Activated CD4-positive, alpha-beta memory T cell treated with anti-CD3 and anti-CD28 coated beads, Interleukin-2, amount 10 ng/mL, durations not matched to agents 7 days and 5 days (primary cell): ENCODE data around the gene LRP11. TPM values are rescaled to one million over a fixed set of nuclear protein-coding genes. Genes with fewer than 3 reads are reported as not detected.
A peak's percentile ranks its signal among the peaks of the same experiment; 100 is the strongest.
"Not testable (repeated sequence)": the region's sequence is repeated elsewhere in the genome, so short reads cannot be mapped to it uniquely, and the experiment has no call there.

ENCODE experiments used
- CTCF ChIA-PET: fragments of 350-600 bp; sonication (Branson Sonifier 250); formaldehyde crosslinking; loops from one replicate; lab custom pipeline; 2021; ENCODE audit warnings: antibody characterized with exemption, inconsistent platforms; lab: Charles Lee
- POLR2A ChIA-PET: fragments of 350-600 bp; sonication (Branson Sonifier 250); formaldehyde crosslinking; loops from one replicate; lab custom pipeline; 2021; ENCODE audit warnings: antibody characterized with exemption; lab: Charles Lee
- DNase-seq: peaks from one replicate; pipeline ENCODE4 v3.0.0-alpha.2; 2020
- H3K27ac Mint-ChIP-seq: one replicate; pipeline ENCODE4 v1.8.0; 2021; ENCODE audit warnings: mild to moderate bottlenecking, mixed read lengths
- H3K27me3 Mint-ChIP-seq: one replicate; pipeline ENCODE4 v1.8.0; 2021; ENCODE audit warnings: mixed read lengths
- H3K36me3 Mint-ChIP-seq: one replicate; pipeline ENCODE4 v1.8.0; 2021; ENCODE audit warnings: low read depth, mixed read lengths
- H3K4me1 Mint-ChIP-seq: one replicate; pipeline ENCODE4 v1.8.0; 2021; ENCODE audit warnings: mixed read lengths
- H3K4me3 Mint-ChIP-seq: one replicate; pipeline ENCODE4 v1.8.0; 2021; ENCODE audit warnings: mild to moderate bottlenecking, mixed read lengths
- H3K9me3 Mint-ChIP-seq: one replicate; pipeline ENCODE4 v1.8.0; 2021; ENCODE audit warnings: mixed read lengths
- total RNA-seq, 2 experiments: library from RNA; stranded (reverse); gene quantifications; one replicate each; pipeline ENCODE4 v1.2.3, GENCODE V29; 2021

LRP11 gene
- total RNA-seq, 2 experiments from 2014 or later = 6.0 to 7.2 TPM

GRCh38 chr6:149852180-149852579 is 12.0 kb downstream of the LRP11 start:
- H3K4me1 Mint-ChIP-seq = peaks cover 62% of the 10 kb centered on the region
- peaks cover 10% of the 10 kb centered on the region for H3K27me3 Mint-ChIP-seq
- ChIA-PET POLR2A (interaction anchor here (1.0 kb wide), 1 partner anchor 134 kb away, joined by 3 read pairs; the partner anchor contains the start of gene LATS1), CTCF (interaction anchor here (0.9 to 1.1 kb wide), 3 partner anchors 13 to 20 kb away, joined by 3 to 4 read pairs (median 3); no protein-coding TSS in a partner anchor)
- DNase-seq = peak; percentile 24
- H3K9me3 Mint-ChIP-seq = no peaks in the 10 kb centered on the region
- H3K27ac Mint-ChIP-seq = no peak overlapping the region
- H3K36me3 Mint-ChIP-seq = peaks cover 4% of the 10 kb centered on the region
- H3K4me3 Mint-ChIP-seq = no peak overlapping the region

DNA sequence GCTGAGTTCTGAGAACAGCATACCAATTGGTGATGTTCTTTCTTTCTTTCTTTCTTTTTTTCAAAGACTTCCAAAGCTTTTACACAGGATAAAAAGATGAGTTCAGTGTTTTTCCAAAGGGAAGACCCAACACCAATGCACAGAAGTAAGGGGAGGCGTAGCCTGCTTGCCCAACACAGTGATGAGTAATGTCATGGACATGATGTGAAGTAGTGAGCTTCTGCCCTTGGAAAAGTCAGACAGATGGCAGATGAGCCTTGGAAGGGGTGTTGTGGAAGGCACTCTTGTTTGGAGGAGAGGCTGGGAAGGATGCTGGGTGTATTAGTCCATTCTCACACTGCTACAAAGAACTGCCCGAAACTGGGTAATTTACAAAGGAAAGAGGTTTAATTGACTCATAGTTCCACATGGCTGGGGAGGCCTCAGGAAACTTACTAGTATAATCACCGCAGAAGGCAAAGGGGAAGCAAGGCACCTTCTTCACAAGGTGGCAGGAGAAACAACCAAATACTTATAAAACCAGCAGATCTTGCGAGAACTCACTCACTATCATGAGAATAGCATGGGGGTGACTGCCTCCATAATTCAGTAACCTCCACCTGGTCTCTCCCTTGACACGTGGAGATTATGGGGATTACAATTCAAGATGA is 12.6 kb downstream of the LRP11 start:
- H3K27me3 Mint-ChIP-seq = peaks cover 10% of the 10 kb centered on the region
- H3K36me3 Mint-ChIP-seq = peaks cover 4% of the 10 kb centered on the region
- no peak overlapping the region for H3K4me3 Mint-ChIP-seq
- ChIA-PET POLR2A (no interaction called here), CTCF (interaction anchor here (1.1 kb wide), 1 partner anchor 14 kb away, joined by 4 read pairs; no protein-coding TSS in a partner anchor)
- H3K9me3 Mint-ChIP-seq = no peaks in the 10 kb centered on the region
- DNase-seq = no peak
- H3K4me1 Mint-ChIP-seq = peaks cover 61% of the 10 kb centered on the region
- no peak overlapping the region for H3K27ac Mint-ChIP-seq

GRCh38 chr6:149848343-149848742 is 15.8 kb downstream of the LRP11 start:
- H3K27ac Mint-ChIP-seq, CTCF ChIA-PET, H3K9me3 Mint-ChIP-seq, H3K36me3 Mint-ChIP-seq, H3K4me3 Mint-ChIP-seq, POLR2A ChIA-PET, DNase-seq: not testable (repeated sequence)
- Mint-ChIP-seq H3K27me3 (peaks cover 12% of the 10 kb centered on the region), H3K4me1 (peaks cover 46% of the 10 kb centered on the region)

DNA sequence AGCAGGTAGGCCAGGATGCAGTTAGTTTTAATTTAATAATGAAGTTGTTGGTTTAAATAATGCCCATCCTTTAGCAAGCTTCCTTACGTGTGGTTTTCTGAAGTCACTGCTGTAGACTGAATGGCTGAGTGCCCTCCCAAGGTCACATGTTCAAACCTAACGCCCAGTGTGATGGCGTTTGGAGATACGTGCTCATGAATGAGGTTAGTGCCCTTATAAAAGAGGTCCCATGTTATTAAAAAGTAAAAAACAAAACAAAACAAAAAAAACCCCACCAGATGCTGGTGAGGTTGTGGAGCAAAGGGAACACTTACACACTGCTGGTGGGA is 16.3 kb downstream of the LRP11 start:
- DNase-seq = no peak
- ChIA-PET POLR2A (no interaction called here), CTCF (interaction anchor here (2.0 kb wide), 1 partner anchor 13 kb away, joined by 8 read pairs; no protein-coding TSS in a partner anchor)
- peaks cover 4% of the 10 kb centered on the region for H3K36me3 Mint-ChIP-seq
- no peak overlapping the region for H3K4me3 Mint-ChIP-seq
- no peaks in the 10 kb centered on the region for H3K9me3 Mint-ChIP-seq
- no peak overlapping the region for H3K27ac Mint-ChIP-seq
- H3K27me3 Mint-ChIP-seq = peaks cover 12% of the 10 kb centered on the region
- H3K4me1 Mint-ChIP-seq = peaks cover 43% of the 10 kb centered on the region

- Mint-ChIP-seq H3K27me3 (peaks cover 12% of the 10 kb centered on the region), H3K36me3 (peaks cover 4% of the 10 kb centered on the region), H3K4me1 (peaks cover 27% of the 10 kb centered on the region), H3K4me3 (no peak overlapping the region), H3K9me3 (no peaks in the 10 kb centered on the region), H3K27ac (no peak overlapping the region)
- POLR2A ChIA-PET = interaction anchor here (1.2 kb wide), 1 partner anchor 10 kb away, joined by 3 read pairs; no protein-coding TSS in a partner anchor
- CTCF ChIA-PET = interaction anchor here (1.2 to 2.0 kb wide), 2 partner anchors 10 to 12 kb away, joined by 3 to 8 read pairs; no protein-coding TSS in a partner anchor
- DNase-seq = no peak
Measured at GRCh38 chr6:149846321-149846720, 17.8 kb downstream of the LRP11 start.

DNA sequence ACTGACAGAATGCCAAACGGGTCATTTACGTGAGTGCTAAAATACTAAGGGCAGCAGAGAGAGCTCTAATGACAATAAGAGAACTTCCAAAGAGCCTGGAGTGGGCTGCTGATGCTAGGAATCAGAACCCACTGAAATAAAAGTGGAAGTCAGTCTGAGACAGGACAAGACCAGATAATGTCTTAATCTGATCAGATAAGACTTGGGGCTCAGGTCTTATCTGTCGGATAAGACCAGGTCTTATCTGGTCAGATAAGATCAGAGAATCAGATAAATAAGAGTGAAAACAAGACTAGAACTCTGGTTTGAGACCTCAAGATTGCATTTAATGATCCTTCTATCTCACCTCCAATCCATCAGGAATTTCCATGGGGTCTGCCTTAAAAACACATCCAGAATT is 18.6 kb downstream of the LRP11 start:
- H3K36me3 Mint-ChIP-seq = no peaks in the 10 kb centered on the region
- no peak overlapping the region for H3K4me3 Mint-ChIP-seq
- H3K4me1 Mint-ChIP-seq = peaks cover 23% of the 10 kb centered on the region
- CTCF ChIA-PET = interaction anchor here (1.2 kb wide), 1 partner anchor 171 kb away, joined by 4 read pairs; no protein-coding TSS in a partner anchor
- no peak for DNase-seq
- no peak overlapping the region for H3K27ac Mint-ChIP-seq
- POLR2A ChIA-PET = interaction anchor here (1.2 kb wide), 1 partner anchor 11 kb away, joined by 3 read pairs; no protein-coding TSS in a partner anchor
- peaks cover 7% of the 10 kb centered on the region for H3K27me3 Mint-ChIP-seq
- H3K9me3 Mint-ChIP-seq = no peaks in the 10 kb centered on the region

DNA sequence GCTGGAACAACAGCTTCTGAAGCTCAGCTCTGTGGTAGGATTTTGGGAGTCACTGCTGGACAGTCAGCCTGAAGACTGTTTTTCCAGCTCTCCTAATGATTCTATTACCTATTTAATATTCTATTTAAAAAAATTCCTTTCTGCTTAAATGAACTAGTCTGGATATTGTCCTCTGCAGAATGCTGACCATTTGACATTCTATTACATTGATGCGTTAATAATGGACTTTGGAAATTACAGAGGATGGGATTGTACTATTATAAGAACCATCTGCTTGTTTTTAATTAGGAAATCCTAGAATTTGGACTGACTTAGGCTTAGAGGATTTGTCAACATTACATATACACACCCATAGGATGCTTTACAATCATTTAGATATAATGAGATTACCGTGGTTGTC is 19.7 kb downstream of the LRP11 start:
- H3K4me3 Mint-ChIP-seq = no peak overlapping the region
- POLR2A ChIA-PET = no interaction called here

GRCh38 chr6:149844036-149844435 is 20.1 kb downstream of the LRP11 start:
- H3K4me3 Mint-ChIP-seq, H3K27me3 Mint-ChIP-seq, H3K27ac Mint-ChIP-seq, DNase-seq, H3K36me3 Mint-ChIP-seq, POLR2A ChIA-PET, H3K9me3 Mint-ChIP-seq: not testable (repeated sequence)
- H3K4me1 Mint-ChIP-seq = peaks cover 23% of the 10 kb centered on the region
- CTCF ChIA-PET = interaction anchor here (0.9 kb wide), 1 partner anchor 81 kb away, joined by 3 read pairs; no protein-coding TSS in a partner anchor

More for the DNA sequence above, 19.7 kb downstream of the LRP11 start:
- H3K27ac Mint-ChIP-seq = no peak overlapping the region
- CTCF ChIA-PET = interaction anchor here (0.9 kb wide), 1 partner anchor 81 kb away, joined by 3 read pairs; no protein-coding TSS in a partner anchor
- no peak for DNase-seq
- no peaks in the 10 kb centered on the region for H3K36me3 Mint-ChIP-seq
- H3K9me3 Mint-ChIP-seq = no peaks in the 10 kb centered on the region
- peaks cover 4% of the 10 kb centered on the region for H3K27me3 Mint-ChIP-seq
- peaks cover 23% of the 10 kb centered on the region for H3K4me1 Mint-ChIP-seq

GRCh38 chr6:149843051-149843633 is 21.0 kb downstream of the LRP11 start:
- ChIA-PET POLR2A (no interaction called here), CTCF (interaction anchor here (0.9 to 1.5 kb wide), 2 partner anchors 29 to 82 kb away, joined by 3 read pairs; no protein-coding TSS in a partner anchor)
- DNase-seq = no peak
- H3K4me3 Mint-ChIP-seq = no peak overlapping the region
- H3K4me1 Mint-ChIP-seq = peaks cover 18% of the 10 kb centered on the region
- H3K27me3 Mint-ChIP-seq = peaks cover 2% of the 10 kb centered on the region
- no peak overlapping the region for H3K27ac Mint-ChIP-seq
- no peaks in the 10 kb centered on the region for H3K9me3 Mint-ChIP-seq
- H3K36me3 Mint-ChIP-seq = no peaks in the 10 kb centered on the region

GRCh38 chr6:149842331-149842730 is 21.8 kb downstream of the LRP11 start:
- Mint-ChIP-seq H3K36me3 (no peaks in the 10 kb centered on the region), H3K27me3 (peaks cover 2% of the 10 kb centered on the region), H3K4me1 (peaks cover 11% of the 10 kb centered on the region), H3K9me3 (no peaks in the 10 kb centered on the region), H3K27ac (no peak overlapping the region), H3K4me3 (no peak overlapping the region)
- CTCF ChIA-PET = interaction anchor here (1.0 to 1.5 kb wide), 2 partner anchors 28 to 39 kb away, joined by 3 read pairs; no protein-coding TSS in a partner anchor
- POLR2A ChIA-PET = interaction anchor here (0.8 kb wide), 1 partner anchor 62 kb away, joined by 3 read pairs; no protein-coding TSS in a partner anchor
- DNase-seq = no peak

DNA sequence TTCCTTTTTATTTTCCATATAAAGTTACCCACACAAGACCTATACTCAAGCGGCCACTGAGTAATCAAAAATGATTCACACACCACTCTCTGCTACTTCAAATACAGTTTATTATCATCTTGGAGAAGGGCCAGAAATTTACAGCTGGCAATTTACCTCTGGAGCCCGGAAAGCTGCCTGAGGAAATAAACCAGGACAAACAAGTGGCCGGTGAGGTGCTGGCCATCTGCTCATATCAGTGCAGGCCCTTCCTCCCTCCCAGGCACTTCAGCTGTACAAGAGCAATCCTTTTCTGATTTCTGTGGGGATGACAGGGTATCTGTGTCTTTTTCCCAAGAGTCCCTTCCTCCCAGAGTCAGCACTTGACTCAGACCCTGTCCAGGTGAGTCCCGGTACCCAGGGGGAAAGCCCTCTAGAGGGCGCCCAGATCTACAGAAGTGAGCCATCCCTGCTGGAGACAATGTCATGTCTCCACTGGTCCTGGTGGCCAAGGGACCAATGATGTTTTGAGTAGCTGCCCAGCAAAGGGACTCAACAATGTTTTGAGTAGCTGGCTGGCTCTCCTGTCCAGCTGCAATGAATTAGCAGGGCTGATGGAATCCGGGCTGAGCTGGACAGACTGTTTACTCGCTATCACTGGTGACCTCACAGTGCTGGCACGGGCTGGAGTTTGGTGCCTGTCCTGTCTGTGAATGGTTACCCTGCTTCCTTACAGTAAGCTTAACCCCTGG is 23.6 kb downstream of the LRP11 start:
- no peak overlapping the region for H3K27ac Mint-ChIP-seq
- H3K4me1 Mint-ChIP-seq = peaks cover 3% of the 10 kb centered on the region
- CTCF ChIA-PET = interaction anchor here (0.6 to 2.1 kb wide), 13 partner anchors 8 to 178 kb away, joined by 3 to 9 read pairs (median 4); no protein-coding TSS in a partner anchor
- H3K9me3 Mint-ChIP-seq = no peaks in the 10 kb centered on the region
- peaks cover 2% of the 10 kb centered on the region for H3K27me3 Mint-ChIP-seq
- peak; percentile 67 for DNase-seq
- no peaks in the 10 kb centered on the region for H3K36me3 Mint-ChIP-seq
- POLR2A ChIA-PET = no interaction called here
- H3K4me3 Mint-ChIP-seq = no peak overlapping the region
